Upper lobe of left lung (tissue), 6 donors: Measurements from ENCODE around the gene RILPL2. TPM values are rescaled to one million over a fixed set of nuclear protein-coding genes. Genes with fewer than 3 reads are reported as not detected.
A peak's percentile ranks its signal among the peaks of the same experiment; 100 is the strongest.
"Not testable (repeated sequence)": the region's sequence is repeated elsewhere in the genome, so short reads cannot be mapped to it uniquely, and the experiment has no call there.

Experiments used
- ATAC-seq, 2 donors: fragments of 200-7000 bp; cut with Tn5 transposase; one replicate each; pipeline ENCODE4 v1.9.1; 2022; ENCODE audit warnings: mild to moderate bottlenecking in 2 of 2, moderate library complexity in 2 of 2; ENCODE audit not compliant: low FRiP score in 2 of 2
- DNase-seq, 2 donors: peaks; one replicate each; pipeline ENCODE4 v3.0.0-alpha.2; 2019 to 2020
- H3K27ac ChIP-seq, 4 donors: fragments of 200-600 bp; sonication (generic); one replicate each; pipeline ENCODE4 v1.5.1; 2016 to 2019
- H3K27me3 ChIP-seq, 4 donors: fragments of 200-600 bp; sonication (generic); one replicate each; pipeline ENCODE4 v1.5.1; 2017 to 2019
- H3K36me3 ChIP-seq, 4 donors: fragments of 200-600 bp; sonication (generic); one replicate each; pipeline ENCODE4 v1.5.1; 2016 to 2019
- H3K4me1 ChIP-seq, 4 donors: fragments of 200-600 bp; sonication (generic); one replicate each; pipeline ENCODE4 v1.5.1; 2018 to 2019
- H3K4me3 ChIP-seq, 4 donors: fragments of 200-600 bp; sonication (generic); one replicate each; pipeline ENCODE4 v1.5.1; 2017 to 2019; ENCODE audit warnings: mild to moderate bottlenecking in 2 of 4, moderate library complexity in 1 of 4
- H3K9me3 ChIP-seq, 4 donors: fragments of 200-600 bp; sonication (generic); one replicate each; pipeline ENCODE4 v1.5.1; 2018 to 2019
- CTCF ChIP-seq, 6 experiments: fragments of 450-650 bp in 4 of 6; fragments of 200-600 bp in 2 of 6; sonication (generic) in 2 of 6; IDR thresholded peaks; one replicate each; pipeline ENCODE4 v1.5.1; 2016 to 2019; ENCODE audit warnings: antibody characterized with exemption in 6 of 6
- EP300 ChIP-seq, 4 donors: sonication (generic); formaldehyde crosslinking; IDR thresholded peaks; one replicate each; pipeline ENCODE4 v1.5.1; 2017; ENCODE audit warnings: antibody characterized with exemption in 4 of 4, control low read depth in 2 of 4
- POLR2A ChIP-seq, 4 donors: fragments of 450-650 bp; IDR thresholded peaks; one replicate each; pipeline ENCODE4 v1.5.1; 2016 to 2017; ENCODE audit warnings: antibody characterized with exemption in 4 of 4, mild to moderate bottlenecking in 2 of 4
- POLR2AphosphoS5 ChIP-seq, 2 donors: sonication (generic); formaldehyde crosslinking; IDR thresholded peaks; one replicate each; pipeline ENCODE4 v1.5.1; 2017; ENCODE audit warnings: antibody characterized with exemption in 2 of 2
- WGBS, 2 donors: methylation state at CpG; one replicate each; pipeline ENCODE4 v1.1.5; 2017 to 2018; 5-methylcytosine and 5-hydroxymethylcytosine counted together
- total RNA-seq, 6 donors: library from RNA; depleted of rRNA in 4 of 6; stranded (reverse); fragments of >200 nt in 4 of 6; gene quantifications; one replicate each; pipeline versions ENCODE4 v1.1.0 to v1.2.1, GENCODE V29; 2016 to 2021
- donor health status: DM: no; HTN: no; CAD: no; lungs with moderate emphysema.
- donor health status: DM: no; HTN: yes; CAD: no; lungs with severe emphysema.

The RILPL2 gene
- total RNA-seq, 6 donors from 2014 or later, result 12.5 to 29.9 (median 14.6) TPM

GRCh38 chr12:123388951-123389559 is 47.4 kb downstream of the RILPL2 start:
- ATAC-seq, result no peak
- Histone ChIP-seq H3K4me1 (peaks cover 45 to 61% (median 45%) of the 10 kb centered on the region in 4 donors), H3K27ac (peak overlapping the region; percentile 85 to 94 (median 90)), H3K36me3 (peaks cover 10 to 33% (median 15%) of the 10 kb centered on the region in 4 donors), H3K4me3 (peak overlapping the region in 3 of 4 donors; percentile 79 to 86 (median 84)), H3K9me3 (no peaks in the 10 kb centered on the region), H3K27me3 (no peaks in the 10 kb centered on the region)
- peak in 1 of 2 donors; percentile 89 for DNase-seq
- WGBS, 2 donors, result no CpG with 5 or more reads among the region's 102 CpGs
- TF ChIP-seq POLR2A (IDR thresholded peaks at IDR 0.05), result no peak
- no peak for TF ChIP-seq CTCF (IDR thresholded peaks at IDR 0.05)
- TF ChIP-seq EP300 (IDR thresholded peaks at IDR 0.05), result no peak
- TF ChIP-seq POLR2AphosphoS5 (IDR thresholded peaks at IDR 0.05), result no peak

- DNase-seq, result peak; percentile 83 to 96
- WGBS, 2 donors, result 0 to 3% methylated on average over 22 to 24 of the region's 52 CpGs
Measured at GRCh38 chr12:123388177-123388950, 48.1 kb downstream of the RILPL2 start.

GRCh38 chr12:123387508-123388176 is 48.8 kb downstream of the RILPL2 start:
- Histone ChIP-seq H3K4me3 (peak overlapping the region in 3 of 4 donors; percentile 74 to 84 (median 79)), H3K4me1 (peaks cover 45 to 61% (median 45%) of the 10 kb centered on the region in 4 donors), H3K27ac (peak overlapping the region; percentile 87 to 94 (median 94)), H3K36me3 (peaks cover 10 to 20% (median 10%) of the 10 kb centered on the region in 4 donors), H3K27me3 (no peaks in the 10 kb centered on the region), H3K9me3 (no peaks in the 10 kb centered on the region)
- whole genome bisulfite sequencing, 2 donors, result 65 to 70% methylated on average over 8 of the region's 8 CpGs
- no peak for ATAC-seq
- DNase-seq, result peak in 1 of 2 donors; percentile 23
- TF ChIP-seq EP300 (IDR thresholded peaks at IDR 0.05), result no peak
- TF ChIP-seq CTCF (IDR thresholded peaks at IDR 0.05), result no peak
- no peak for TF ChIP-seq POLR2AphosphoS5 (IDR thresholded peaks at IDR 0.05)
- TF ChIP-seq POLR2A (IDR thresholded peaks at IDR 0.05), result no peak

More at GRCh38 chr12:123388177-123388950, 48.1 kb downstream of the RILPL2 start:
- Histone ChIP-seq H3K4me1 (peaks cover 45 to 60% (median 45%) of the 10 kb centered on the region in 4 donors), H3K27me3 (no peaks in the 10 kb centered on the region), H3K36me3 (peaks cover 10 to 26% (median 15%) of the 10 kb centered on the region in 4 donors), H3K27ac (peak overlapping the region; percentile 87 to 94 (median 94)), H3K4me3 (peak overlapping the region; percentile 51 to 84 (median 76)), H3K9me3 (no peaks in the 10 kb centered on the region)
- peak; percentile 9 to 81 for ATAC-seq
- TF ChIP-seq POLR2AphosphoS5 (IDR thresholded peaks at IDR 0.05) (peak; percentile 22 to 37), CTCF (IDR thresholded peaks at IDR 0.05) (no peak), EP300 (IDR thresholded peaks at IDR 0.05) (no peak), POLR2A (IDR thresholded peaks at IDR 0.05) (peak in 1 of 4 donors; percentile 33)

- not testable (repeated sequence) for ATAC-seq, H3K9me3 ChIP-seq, H3K36me3 ChIP-seq, H3K27me3 ChIP-seq, H3K4me3 ChIP-seq, DNase-seq, H3K27ac ChIP-seq
- 94 to 95% methylated on average over 9 of the region's 9 CpGs for WGBS, 2 donors
- H3K4me1 ChIP-seq, result peaks cover 25 to 42% (median 27%) of the 10 kb centered on the region in 4 donors
Measured at GRCh38 chr12:123385536-123385935, 50.9 kb downstream of the RILPL2 start.

- WGBS, 2 donors, result 10 to 21% methylated on average over 1 of the region's 1 CpG
- H3K36me3 ChIP-seq, result no peaks in the 10 kb centered on the region
- no peaks in the 10 kb centered on the region for H3K27me3 ChIP-seq
- H3K27ac ChIP-seq, result peak overlapping the region in 2 of 4 donors; percentile 80 to 92
- H3K4me3 ChIP-seq, result peak overlapping the region in 3 of 4 donors; percentile 72 to 94 (median 72)
- no peaks in the 10 kb centered on the region for H3K9me3 ChIP-seq
- TF ChIP-seq POLR2A (IDR thresholded peaks at IDR 0.05), result no peak
- no peak for TF ChIP-seq EP300 (IDR thresholded peaks at IDR 0.05)
- TF ChIP-seq POLR2AphosphoS5 (IDR thresholded peaks at IDR 0.05), result no peak
- H3K4me1 ChIP-seq, result peaks cover 19 to 37% (median 22%) of the 10 kb centered on the region in 4 donors
- no peak for ATAC-seq
- DNase-seq, result no peak
Measured at GRCh38 chr12:123384994-123385376, 51.5 kb downstream of the RILPL2 start.
